ENCODE data around the gene H3-3A.

- TF ChIP-seq CTCF (IDR thresholded peaks at IDR 0.05) (no peak), POLR2A (IDR thresholded peaks at IDR 0.05) (no peak), EP300 (IDR thresholded peaks at IDR 0.05) (no peak)
These were observed 28.9 kb upstream of the H3-3A start for GRCh38 chr1:226033582-226033981.
